HCT116 (cell line): ENCODE results near the gene TWNK. TPM values are rescaled to one million over a fixed set of nuclear protein-coding genes. Genes with fewer than 3 reads are reported as not detected.

Experiments
- ATAC-seq: fragments of 200-7000 bp; cut with Tn5 transposase; 2 replicates; pipeline ENCODE4 v1.9.1; 2020; ENCODE audit warnings: mild to moderate bottlenecking, moderate library complexity
- BruUV-seq: library from RNA; stranded (reverse); fragments of 400-500 nt; replicated peaks from 2 replicates; lab custom pipeline; 2021; lab: Mats Ljungman, UMichigan
- CTCF ChIA-PET: fragments of 300-600 bp; sonication (Branson Sonifier 250); formaldehyde crosslinking; loops from one replicate; lab custom pipeline; 2021; ENCODE audit warnings: antibody characterized with exemption; lab: Charles Lee
- POLR2A ChIA-PET: fragments of 300-600, 350-600 bp; sonication (Branson Sonifier 250); formaldehyde crosslinking; loops from one replicate; lab custom pipeline; 2021; ENCODE audit warnings: antibody characterized with exemption; lab: Charles Lee
- RAD21 ChIA-PET, 2 experiments: fragments of 300-600 bp; sonication (Branson Sonifier 250); formaldehyde crosslinking; loops; one replicate each; lab custom pipeline; 2023; ENCODE audit warnings: low total read pairs in 2 of 2; ENCODE audit not compliant: uncharacterized antibody in 2 of 2, unreplicated experiment in 2 of 2, low non-redundant PET in 1 of 2; lab: Charles Lee
- DNase-seq: peaks from one replicate; pipeline ENCODE4 v3.0.0-alpha.2; 2010; ENCODE audit warnings: low read depth, low spot score
- H2AFZ ChIP-seq: fragments of 200-600 bp; shearing (Covaris generic), sonication (generic); 2 replicates; pipeline ENCODE4 v1.6.1; 2017; ENCODE audit warnings: low read depth, mixed run types, mixed read lengths, antibody characterized with exemption, low read length; ENCODE audit not compliant: poor library complexity, severe bottlenecking
- H3K27ac ChIP-seq: 2 replicates; pipeline ENCODE4 v1.5.1; 2012; ENCODE audit warnings: low read depth, low read length
- H3K27me3 ChIP-seq: fragments of 200-600 bp; sonication (generic); 2 replicates; pipeline ENCODE4 v1.6.1; 2016; ENCODE audit warnings: mixed run types, low read length, mixed read lengths; ENCODE audit not compliant: insufficient read depth
- H3K36me3 ChIP-seq, 2 experiments: fragments of 200-500 bp in 1 of 2; fragments of 200-600 bp in 1 of 2; sonication (Bioruptor generic) in 1 of 2; sonication (generic) in 1 of 2; 2 replicates each; pipeline versions ENCODE4 v1.5.1 to v1.6.1; 2014 to 2016; ENCODE audit warnings: low read length in 2 of 2, inconsistent platforms in 1 of 2, mixed read lengths in 1 of 2, mixed run types in 1 of 2; ENCODE audit not compliant: insufficient read depth in 2 of 2, control insufficient read depth in 1 of 2
- H3K4me1 ChIP-seq, 2 experiments: fragments of 200-600 bp in 1 of 2; sonication (generic) in 1 of 2; 2 replicates each; pipeline versions ENCODE4 v1.5.1 to v1.6.1; 2012 to 2017; ENCODE audit warnings: low read length in 2 of 2, inconsistent platforms in 1 of 2, mild to moderate bottlenecking in 1 of 2, mixed read lengths in 1 of 2, mixed run types in 1 of 2, moderate library complexity in 1 of 2; ENCODE audit not compliant: insufficient read depth in 2 of 2, control insufficient read depth in 1 of 2
- H3K4me2 ChIP-seq: fragments of 200-600 bp; sonication (generic); 2 replicates; pipeline ENCODE4 v1.6.1; 2017; ENCODE audit warnings: mixed run types, low read length, mixed read lengths
- H3K4me3 ChIP-seq, 2 experiments: fragments of 200-600 bp in 1 of 2; sonication (generic) in 1 of 2; replicated peaks in 1 of 2; 2 replicates each; pipeline ENCODE4 v1.5.1; 2011 to 2016; ENCODE audit warnings: low read length in 2 of 2, control low read depth in 1 of 2, low read depth in 1 of 2, mild to moderate bottlenecking in 1 of 2, mixed read lengths in 1 of 2, mixed run types in 1 of 2
- H3K79me2 ChIP-seq: fragments of 200-600 bp; sonication (generic); 2 replicates; pipeline ENCODE4 v1.6.1; 2017; ENCODE audit warnings: mild to moderate bottlenecking, mixed run types, low read length, moderate library complexity, mixed read lengths; ENCODE audit not compliant: insufficient read depth
- H3K9ac ChIP-seq: fragments of 200-600 bp; sonication (generic); 2 replicates; pipeline ENCODE4 v1.6.1; 2016; ENCODE audit warnings: low read length, mixed read lengths
- H3K9me2 ChIP-seq: fragments of 200-600 bp; sonication (generic), shearing (Covaris generic); 2 replicates; pipeline ENCODE4 v1.6.1; 2017; ENCODE audit warnings: mixed run types, mild to moderate bottlenecking, moderate library complexity; ENCODE audit not compliant: insufficient read depth
- H3K9me3 ChIP-seq, 2 experiments: fragments of 200-500 bp in 1 of 2; fragments of 200-600 bp in 1 of 2; sonication (Bioruptor generic) in 1 of 2; sonication (generic) in 1 of 2; 2 replicates each; pipeline ENCODE4 v1.6.1; 2014 to 2017; ENCODE audit warnings: low read length in 2 of 2, mixed read lengths in 2 of 2, inconsistent platforms in 1 of 2, low read depth in 1 of 2, mild to moderate bottlenecking in 1 of 2, mixed run types in 1 of 2, moderate library complexity in 1 of 2; ENCODE audit not compliant: control insufficient read depth in 1 of 2, insufficient read depth in 1 of 2
- H4K20me1 ChIP-seq: fragments of 200-600 bp; sonication (generic), shearing (Covaris generic); 2 replicates; pipeline ENCODE4 v1.6.1; 2017; ENCODE audit warnings: mixed run types, mild to moderate bottlenecking, moderate library complexity; ENCODE audit not compliant: insufficient read depth
- ATF3 ChIP-seq: IDR thresholded peaks from 2 replicates; pipeline ENCODE4 v1.6.1; 2012
- CEBPB ChIP-seq: IDR thresholded peaks from 2 replicates; pipeline ENCODE4 v1.6.1; 2012; ENCODE audit warnings: low read depth
- CTCF ChIP-seq, 3 experiments: fragments of 200-600 bp in 1 of 3; sonication (generic) in 1 of 3; IDR thresholded peaks in 2 of 3; conservative IDR thresholded peaks in 1 of 3; 2 replicates each; pipeline ENCODE4 v1.5.1; 2012 to 2017; ENCODE audit warnings: low read depth in 2 of 3, low read length in 2 of 3, antibody characterized with exemption in 1 of 3, borderline replicate concordance in 1 of 3, control low read depth in 1 of 3, mild to moderate bottlenecking in 1 of 3, mixed read lengths in 1 of 3, mixed run types in 1 of 3, moderate library complexity in 1 of 3; ENCODE audit not compliant: insufficient read depth in 1 of 3
- EGR1 ChIP-seq: IDR thresholded peaks from 2 replicates; pipeline ENCODE4 v1.6.1; 2012; ENCODE audit warnings: low read depth
- ELF1 ChIP-seq: IDR thresholded peaks from 2 replicates; pipeline ENCODE4 v1.6.1; 2012; ENCODE audit warnings: low read depth, borderline replicate concordance
- EZH2 ChIP-seq: fragments of 200-600 bp; sonication (generic); IDR thresholded peaks from 2 replicates; pipeline ENCODE4 v1.6.1; 2017; ENCODE audit warnings: antibody characterized with exemption, mixed run types
- MAX ChIP-seq: IDR thresholded peaks from 2 replicates; pipeline ENCODE4 v1.6.1; 2012
- POLR2AphosphoS5 ChIP-seq: IDR thresholded peaks from 2 replicates; pipeline ENCODE4 v1.6.1; 2011; ENCODE audit warnings: mild to moderate bottlenecking, low read depth, low read length, moderate library complexity
- SIN3A ChIP-seq: IDR thresholded peaks from 2 replicates; pipeline ENCODE4 v1.6.1; 2012; ENCODE audit warnings: low read depth
- SP1 ChIP-seq: IDR thresholded peaks from 2 replicates; pipeline ENCODE4 v1.6.1; 2012; ENCODE audit warnings: low read depth
- TCF7L2 ChIP-seq: IDR thresholded peaks from 2 replicates; pipeline ENCODE4 v1.7.0; 2011; ENCODE audit warnings: borderline replicate concordance, inconsistent platforms; ENCODE audit not compliant: insufficient read depth, insufficient read length; ENCODE audit errors: extremely low read depth
- ZFX ChIP-seq: fragments of 450-650 bp; IDR thresholded peaks from 2 replicates; pipeline ENCODE4 v1.6.1; 2017
- intact Hi-C: fragments of 100-400 bp; cut with micrococcal nuclease; formaldehyde crosslinking; loops from 2 replicates; pipeline ENCODE4 v1.10.0; 2022
- total RNA-seq: library from RNA; stranded (reverse); gene quantifications from one replicate; pipeline ENCODE4 v1.2.1, GENCODE V29; 2021; ENCODE audit not compliant: unreplicated experiment

TWNK gene
- total RNA-seq, 1 experiment from 2014 or later, result 42.1 TPM

DNA sequence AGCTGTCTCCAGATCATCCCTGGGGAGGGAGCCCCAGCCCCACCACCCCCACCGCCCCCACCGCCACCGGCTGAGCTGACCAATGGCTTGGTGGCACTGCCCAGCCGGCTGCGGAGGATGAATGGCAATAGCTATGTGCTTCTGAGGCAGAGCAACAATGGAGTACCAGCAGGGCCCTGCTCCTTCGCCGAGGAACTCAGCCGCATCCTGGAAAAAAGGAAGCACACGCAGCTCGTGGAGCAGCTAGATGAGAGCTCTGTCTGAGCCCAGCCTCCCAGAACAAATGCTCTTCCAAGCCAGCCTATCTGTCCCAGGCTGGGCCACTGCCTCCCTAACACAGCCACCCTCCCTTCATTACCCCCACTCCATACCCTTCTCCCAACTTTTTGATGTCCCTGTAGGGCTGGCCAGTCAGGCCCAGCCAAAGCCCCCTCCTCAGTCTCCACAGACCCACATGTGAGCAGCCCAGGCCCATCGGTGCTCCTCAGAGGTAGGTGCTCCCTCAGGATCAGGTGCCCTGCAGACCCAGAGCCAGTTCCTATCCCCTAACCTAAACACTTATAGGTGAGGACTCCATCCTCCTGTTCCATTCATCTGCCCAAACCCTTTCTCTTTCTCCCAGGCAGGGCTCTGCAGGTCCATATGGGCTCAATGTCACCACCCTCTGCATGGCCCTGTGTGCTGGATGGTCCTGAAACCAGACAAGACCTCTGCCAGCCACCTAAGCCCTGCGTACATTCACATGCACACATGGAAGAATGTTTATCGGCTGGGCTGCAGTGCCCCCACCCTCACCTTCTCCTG, 3.3 kb upstream of the TWNK start:
- no TSS peak for BruUV-seq

DNA sequence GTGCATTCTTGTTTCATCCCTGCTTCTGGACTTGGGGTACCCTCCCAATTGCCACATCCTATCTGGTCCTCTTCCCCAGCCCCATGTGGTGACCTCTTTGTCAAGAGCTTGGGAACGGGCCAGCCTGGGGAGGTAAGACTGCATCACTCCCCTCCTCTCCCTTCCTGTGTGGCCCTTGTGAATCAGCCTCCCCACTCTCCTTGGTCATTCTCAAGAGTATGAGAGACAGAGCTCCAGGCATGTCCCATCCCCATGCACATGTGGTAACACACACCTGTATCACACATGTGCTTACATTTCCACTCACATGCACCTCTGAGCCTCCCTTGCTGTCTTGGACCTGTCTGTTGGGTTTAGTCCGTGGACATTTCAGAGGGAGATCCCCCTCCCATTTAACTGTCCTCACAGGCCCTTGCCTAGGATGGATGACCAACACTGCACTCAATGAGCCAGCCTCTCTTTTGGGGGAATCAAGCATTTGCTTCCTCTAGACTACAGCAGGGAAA, 2.6 kb upstream of the TWNK start:
- H3K79me2 ChIP-seq, result peaks cover 44% of the 10 kb centered on the region
- H3K4me3 ChIP-seq, result no peak overlapping the region
- TF ChIP-seq ZFX, result no peak
- no peak for TF ChIP-seq SIN3A
- TF ChIP-seq CTCF (IDR thresholded peaks at IDR 0.05 in 2 of 3, conservative IDR thresholded peaks at IDR 0.05 in 1 of 3; ENCODE audit: borderline replicate concordance in 1 of 3, insufficient read depth in 1 of 3, low read depth in 2 of 3, low read length in 2 of 3), result no peak
- no peak for TF ChIP-seq SP1
- TF ChIP-seq POLR2AphosphoS5, result peak; percentile 21; the same call in 1 of the 2 replicates
- TF ChIP-seq TCF7L2, result no peak
- no peak for TF ChIP-seq EGR1
- ChIA-PET RAD21 (no interaction called here), CTCF (no interaction called here), POLR2A (no interaction called here)
- H3K4me2 ChIP-seq, result no peak overlapping the region
- ATAC-seq, result no peak
- H3K27ac ChIP-seq, result no peak overlapping the region
- BruUV-seq, result no TSS peak
- intact Hi-C loops, result no loop called here
- no peak overlapping the region for H2AFZ ChIP-seq
- peaks cover 10 to 28% of the 10 kb centered on the region in 2 experiments; a peak in 3 of 4 replicates for H3K4me1 ChIP-seq
- no peaks in the 10 kb centered on the region for H3K9me2 ChIP-seq
- DNase-seq, result no peak
- no peaks in the 10 kb centered on the region for H4K20me1 ChIP-seq
- no peaks in the 10 kb centered on the region for H3K27me3 ChIP-seq
- no peak overlapping the region for H3K9ac ChIP-seq
- no peaks in the 10 kb centered on the region for H3K9me3 ChIP-seq
- peaks cover 14 to 23% of the 10 kb centered on the region in 2 experiments; a peak in 3 of 4 replicates for H3K36me3 ChIP-seq

More for the DNA sequence above, 3.3 kb upstream of the TWNK start:
- Histone ChIP-seq H4K20me1 (no peaks in the 10 kb centered on the region), H3K4me2 (no peak overlapping the region), H3K79me2 (peaks cover 37% of the 10 kb centered on the region), H3K27ac (no peak overlapping the region), H3K4me1 (peaks cover 10 to 23% of the 10 kb centered on the region in 2 experiments; a peak in 3 of 4 replicates), H3K9me2 (no peaks in the 10 kb centered on the region), H3K9ac (no peak overlapping the region), H3K27me3 (no peaks in the 10 kb centered on the region), H3K9me3 (no peaks in the 10 kb centered on the region), H3K36me3 (peaks cover 8 to 16% of the 10 kb centered on the region in 2 experiments; a peak in 3 of 4 replicates), H3K4me3 (no peak overlapping the region), H2AFZ (no peak overlapping the region)
- no peak for ATAC-seq
- no peak for TF ChIP-seq ZFX
- TF ChIP-seq EZH2, result no peak
- TF ChIP-seq MAX, result no peak
- peak; percentile 12; the same call in 1 of the 2 replicates for TF ChIP-seq POLR2AphosphoS5
- TF ChIP-seq ELF1, result no peak
- no peak for TF ChIP-seq CEBPB
- no peak for TF ChIP-seq ATF3
- no peak for TF ChIP-seq SIN3A
- ChIA-PET CTCF (no interaction called here), RAD21 (interaction anchor here in 1 of 2 experiments (0.5 kb wide), 1 partner anchor 15 kb away, joined by 3 read pairs; the partner anchor contains the start of gene SEMA4G), POLR2A (no interaction called here)
- DNase-seq, result no peak
- intact Hi-C loops, result no loop called here
